IMR-90 (cell line): ENCODE data around the gene GNAS-AS1. TPM values are rescaled to one million over a fixed set of nuclear protein-coding genes. Genes with fewer than 3 reads are reported as not detected.

ENCODE experiments used
- ATAC-seq: fragments of 200-7000 bp; cut with Tn5 transposase; 2 replicates; pipeline ENCODE4 v1.9.1; 2020; ENCODE audit warnings: low read depth, mild to moderate bottlenecking, moderate library complexity
- BruUV-seq: library from RNA; stranded (reverse); fragments of 400-500 nt; replicated peaks from 2 replicates; lab custom pipeline; 2021; lab: Mats Ljungman, UMichigan
- CTCF ChIA-PET: fragments of 300-600 bp; formaldehyde crosslinking; extraction: SDS; loops from one replicate; lab custom pipeline; 2021; ENCODE audit warnings: antibody characterized with exemption; lab: Yijun Ruan, JAX
- POLR2A ChIA-PET: fragments of 300-600 bp; sonication (Branson Sonifier 250); formaldehyde crosslinking; loops from one replicate; lab custom pipeline; 2022; ENCODE audit warnings: antibody characterized with exemption; ENCODE audit not compliant: unreplicated experiment; lab: Charles Lee
- DNase-seq: peaks from one replicate; pipeline ENCODE4 v3.0.0; 2013
- H2AFZ ChIP-seq: replicated peaks from 2 replicates; pipeline ENCODE3; 2013; ENCODE audit warnings: low read length, mild to moderate bottlenecking; ENCODE audit not compliant: poor library complexity
- H2AK5ac ChIP-seq: 2 replicates; pipeline ENCODE4 v1.6.1; 2013; ENCODE audit warnings: low read depth, low read length, inconsistent platforms
- H2AK9ac ChIP-seq: replicated peaks from 2 replicates; pipeline ENCODE3; 2013; ENCODE audit warnings: mild to moderate bottlenecking, low read depth, low read length, moderate library complexity; ENCODE audit not compliant: poor library complexity
- H2BK120ac ChIP-seq: 2 replicates; pipeline ENCODE4 v1.6.1; 2013; ENCODE audit warnings: low read depth, low read length, inconsistent platforms
- H2BK15ac ChIP-seq: 3 replicates; pipeline ENCODE4 v1.6.1; 2013; ENCODE audit warnings: low read depth, low read length, inconsistent platforms
- H2BK20ac ChIP-seq: 2 replicates; pipeline ENCODE4 v1.6.1; 2013; ENCODE audit warnings: low read depth, mild to moderate bottlenecking, inconsistent platforms, low read length, moderate library complexity
- H2BK5ac ChIP-seq: 2 replicates; pipeline ENCODE4 v1.6.1; 2013; ENCODE audit warnings: mild to moderate bottlenecking, low read depth, low read length, inconsistent platforms; ENCODE audit not compliant: poor library complexity, severe bottlenecking
- H3K14ac ChIP-seq: replicated peaks from 2 replicates; pipeline ENCODE4 v1.6.1; 2013; ENCODE audit warnings: low read depth, low read length, inconsistent platforms
- H3K18ac ChIP-seq: 2 replicates; pipeline ENCODE4 v1.6.1; 2013; ENCODE audit warnings: low read depth, low read length, control low read depth
- H3K23ac ChIP-seq: 2 replicates; pipeline ENCODE4 v1.6.1; 2013; ENCODE audit warnings: low read depth, low read length, inconsistent platforms
- H3K27ac ChIP-seq: 2 replicates; pipeline ENCODE4 v1.5.1; 2013; ENCODE audit warnings: mild to moderate bottlenecking, control low read depth, low read length; ENCODE audit not compliant: insufficient read depth
- H3K27me3 ChIP-seq: 2 replicates; pipeline ENCODE4 v1.6.1; 2013; ENCODE audit warnings: low read length; ENCODE audit not compliant: control insufficient read depth, insufficient read depth
- H3K36me3 ChIP-seq: 2 replicates; pipeline ENCODE4 v1.6.1; 2013; ENCODE audit warnings: low read length, mixed read lengths; ENCODE audit not compliant: control insufficient read depth, insufficient read depth
- H3K4ac ChIP-seq: 2 replicates; pipeline ENCODE4 v1.6.1; 2013; ENCODE audit warnings: low read depth, low read length, inconsistent platforms
- H3K4me1 ChIP-seq: 2 replicates; pipeline ENCODE4 v1.6.1; 2013; ENCODE audit warnings: low read length, mixed read lengths; ENCODE audit not compliant: control insufficient read depth, insufficient read depth
- H3K4me2 ChIP-seq: 2 replicates; pipeline ENCODE4 v1.6.1; 2013; ENCODE audit warnings: low read depth, mild to moderate bottlenecking, control low read depth, low read length, moderate library complexity
- H3K4me3 ChIP-seq: 2 replicates; pipeline ENCODE4 v1.5.1; 2013; ENCODE audit warnings: low read depth, mild to moderate bottlenecking, control low read depth, low read length, moderate library complexity; ENCODE audit not compliant: insufficient read depth
- H3K56ac ChIP-seq: 2 replicates; pipeline ENCODE4 v1.6.1; 2013; ENCODE audit warnings: low read length, inconsistent platforms; ENCODE audit not compliant: insufficient read depth; ENCODE audit errors: extremely low read depth
- H3K79me1 ChIP-seq, 2 experiments: 2 replicates each; pipeline ENCODE4 v1.6.1; 2013; ENCODE audit warnings: low read length in 2 of 2, inconsistent platforms in 1 of 2, low read depth in 1 of 2
- H3K9ac ChIP-seq: 2 replicates; pipeline ENCODE4 v1.6.1; 2013; ENCODE audit warnings: low read depth, low read length, control low read depth
- H3K9me1 ChIP-seq: 2 replicates; pipeline ENCODE4 v1.6.1; 2013; ENCODE audit warnings: low read length, inconsistent platforms; ENCODE audit not compliant: insufficient read depth
- H3K9me3 ChIP-seq: 2 replicates; pipeline ENCODE4 v1.6.1; 2013; ENCODE audit warnings: low read length; ENCODE audit not compliant: control insufficient read depth, insufficient read depth
- H4K20me1 ChIP-seq: 2 replicates; pipeline ENCODE4 v1.6.1; 2013; ENCODE audit warnings: low read length, inconsistent platforms; ENCODE audit not compliant: insufficient read depth
- H4K5ac ChIP-seq: 2 replicates; pipeline ENCODE4 v1.6.1; 2013; ENCODE audit warnings: mild to moderate bottlenecking, low read depth, low read length, control low read depth
- H4K8ac ChIP-seq, 2 experiments: 2 replicates each; pipeline ENCODE4 v1.6.1; 2013; ENCODE audit warnings: low read depth in 2 of 2, low read length in 2 of 2, control low read depth in 1 of 2, inconsistent platforms in 1 of 2
- H4K91ac ChIP-seq: 2 replicates; pipeline ENCODE4 v1.6.1; 2013; ENCODE audit warnings: low read depth, low read length, inconsistent platforms; ENCODE audit not compliant: insufficient read depth
- BHLHE40 ChIP-seq: fragments of 150-350 bp; IDR thresholded peaks from 2 replicates; pipeline ENCODE4 v1.6.1; 2016; ENCODE audit warnings: mild to moderate bottlenecking, low read depth, low read length
- CEBPB ChIP-seq: IDR thresholded peaks from 2 replicates; pipeline ENCODE4 v1.6.1; 2012; ENCODE audit warnings: low read depth, low read length, improper control_type of control experiment
- CHD1 ChIP-seq: IDR thresholded peaks from 2 replicates; pipeline ENCODE4 v1.6.1; 2012; ENCODE audit warnings: low read depth, low read length, improper control_type of control experiment
- ELK1 ChIP-seq: fragments of 150-350 bp; IDR thresholded peaks from 2 replicates; pipeline ENCODE4 v1.6.1; 2016; ENCODE audit warnings: low read depth, mild to moderate bottlenecking, low read length, moderate library complexity, borderline replicate concordance
- FOS ChIP-seq: fragments of 150-350 bp; IDR thresholded peaks from 2 replicates; pipeline ENCODE4 v1.6.1; 2016; ENCODE audit warnings: low read depth, low read length
- MAFK ChIP-seq: IDR thresholded peaks from 2 replicates; pipeline ENCODE4 v1.6.1; 2012; ENCODE audit warnings: low read depth, low read length, improper control_type of control experiment
- MAZ ChIP-seq: IDR thresholded peaks from 2 replicates; pipeline ENCODE4 v1.6.1; 2012; ENCODE audit warnings: low read depth, mild to moderate bottlenecking, low read length, improper control_type of control experiment, moderate library complexity, borderline replicate concordance
- MXI1 ChIP-seq: IDR thresholded peaks from 2 replicates; pipeline ENCODE4 v1.6.1; 2012; ENCODE audit warnings: low read depth, mild to moderate bottlenecking, low read length, moderate library complexity, borderline replicate concordance
- NFE2L2 ChIP-seq: fragments of 150-350 bp; IDR thresholded peaks from 2 replicates; pipeline ENCODE4 v1.6.1; 2016; ENCODE audit warnings: low read depth, mild to moderate bottlenecking, low read length
- POLR2A ChIP-seq: IDR thresholded peaks from 2 replicates; pipeline ENCODE4 v1.6.1; 2012; ENCODE audit warnings: mild to moderate bottlenecking, low read depth, low read length
- RAD21 ChIP-seq: IDR thresholded peaks from 2 replicates; pipeline ENCODE4 v1.6.1; 2012; ENCODE audit warnings: low read length, improper control_type of control experiment
- RCOR1 ChIP-seq: IDR thresholded peaks from 2 replicates; pipeline ENCODE4 v1.6.1; 2012; ENCODE audit warnings: mild to moderate bottlenecking, low read length, improper control_type of control experiment; ENCODE audit not compliant: insufficient replicate concordance
- RFX5 ChIP-seq: IDR thresholded peaks from 2 replicates; pipeline ENCODE4 v1.8.0; 2012; ENCODE audit warnings: low read depth, mild to moderate bottlenecking, low read length, moderate library complexity
- SMC3 ChIP-seq: fragments of 150-350 bp; IDR thresholded peaks from 2 replicates; pipeline ENCODE4 v1.6.1; 2016; ENCODE audit warnings: low read depth, mild to moderate bottlenecking, antibody characterized with exemption, low read length, moderate library complexity
- USF2 ChIP-seq: fragments of 150-350 bp; IDR thresholded peaks from 2 replicates; pipeline ENCODE4 v1.6.1; 2017; ENCODE audit warnings: mild to moderate bottlenecking, antibody characterized with exemption, low read length, low read depth
- WGBS, 2 experiments: methylation state at CpG; one replicate each; pipeline versions ENCODE4 v1.1.5 to v1.1.7; 2013; ENCODE audit warnings: missing lambda C conversion rate in 2 of 2; ENCODE audit not compliant: insufficient read length in 1 of 2; ENCODE audit errors: extremely low coverage in 2 of 2; 5-methylcytosine and 5-hydroxymethylcytosine counted together
- dilution Hi-C: fragments of 300-500 bp; cut with HindIII; formaldehyde crosslinking; loops from one replicate; pipeline ENCODE4 v1.14.3; 2018; ENCODE audit warnings: low sequenced_read_pairs; ENCODE audit not compliant: unreplicated experiment
- in situ Hi-C: fragments of 300-500 bp; cut with MboI; formaldehyde crosslinking; loops from 3 replicates; pipeline ENCODE4 v1.14.3; 2019; ENCODE audit warnings: low sequenced_read_pairs, inconsistent platforms, mixed read lengths
- intact Hi-C: fragments of 100-400 bp; cut with micrococcal nuclease; formaldehyde crosslinking; loops from 2 replicates; pipeline ENCODE4 v1.10.0; 2022
- polyA plus RNA-seq, 3 experiments: library from polyadenylated mRNA; depleted of rRNA; stranded (reverse); fragments of >200 nt; gene quantifications; 2 replicates each; pipeline ENCODE4 v1.2.3, GENCODE V29; 2012; ENCODE audit warnings: low replicate concordance in 1 of 3
- total RNA-seq: library from RNA; depleted of rRNA; stranded (reverse); fragments of >200 nt; gene quantifications from 2 replicates; pipeline ENCODE4 v1.2.3, GENCODE V29; 2012

The GNAS-AS1 gene
- total and polyA plus RNA-seq, 2 of the 4 experiments (the other 2 are of a cell fraction) = 0.54 to 0.60 TPM

GRCh38 chr20:58870293-58871014 is 19.8 kb upstream of the GNAS-AS1 start:
- H2BK20ac ChIP-seq = no peak overlapping the region
- POLR2A ChIA-PET = no interaction called here
- TF ChIP-seq USF2 (no peak), CEBPB (no peak), RCOR1 (no peak), NFE2L2 (no peak), SMC3 (peak; percentile 97), RAD21 (peak; percentile 94), POLR2A (no peak), CHD1 (no peak), ELK1 (no peak), RFX5 (no peak), MAZ (0 out of 2 replicates have a peak, but pooled peaks have one; percentile 16), BHLHE40 (no peak), MAFK (no peak), MXI1 (no peak), FOS (no peak)

More at GRCh38 chr20:58870293-58871014, 19.8 kb upstream of the GNAS-AS1 start:
- in situ Hi-C loops = loop anchor here (5.0 kb wide), 1 partner anchor 357 kb away; no protein-coding TSS in a partner anchor
- Histone ChIP-seq H3K4me2 (no peak overlapping the region), H3K23ac (no peak overlapping the region), H3K56ac (no peak overlapping the region), H3K27ac (no peak overlapping the region), H3K27me3 (peaks cover 19% of the 10 kb centered on the region), H3K9ac (no peak overlapping the region), H3K9me1 (peaks cover 3% of the 10 kb centered on the region; the same call in 1 of the 2 replicates), H2AFZ (peak overlapping the region; percentile 45), H2BK5ac (no peak overlapping the region), H2AK9ac (peak overlapping the region; percentile 67), H3K36me3 (no peaks in the 10 kb centered on the region), H3K4ac (no peak overlapping the region), H2AK5ac (no peak overlapping the region), H4K5ac (no peak overlapping the region), H2BK15ac (no peak overlapping the region), H4K20me1 (no peaks in the 10 kb centered on the region), H3K9me3 (no peaks in the 10 kb centered on the region), H2BK120ac (no peak overlapping the region), H3K79me1 (no peaks in the 10 kb centered on the region), H3K4me1 (no peaks in the 10 kb centered on the region), H3K4me3 (no peak overlapping the region), H4K91ac (no peak overlapping the region), H4K8ac (no peak overlapping the region), H3K14ac (no peak overlapping the region), H3K18ac (no peak overlapping the region)
- peak; percentile 94 for ATAC-seq
- DNase-seq = peak; percentile 47
- intact Hi-C loops = loop anchor here (1.0 to 5.0 kb wide), 6 partner anchors 162 to 626 kb away; partner anchors contain the start of gene ATP5F1E
- WGBS, 2 experiments = no CpG with 5 or more reads among the region's 7 CpGs
- no TSS peak for BruUV-seq
- dilution Hi-C loops = no loop called here
- CTCF ChIA-PET = interaction anchor here (0.5 to 1.1 kb wide), 7 partner anchors 12 to 586 kb away, joined by 3 to 11 read pairs (median 4); no protein-coding TSS in a partner anchor
